Gastroesophageal sphincter (tissue), 4 donors: Measurements from ENCODE around the gene ZNF445. TPM values are rescaled to one million over a fixed set of nuclear protein-coding genes. Genes with fewer than 3 reads are reported as not detected.

ENCODE experiments used
- ATAC-seq: fragments of 150-250 bp; one replicate; pipeline ENCODE4 v1.9.1; 2016; ENCODE audit warnings: mild to moderate bottlenecking, moderate library complexity
- H3K27ac ChIP-seq, 4 donors: fragments of 200-600 bp; sonication (generic) in 3 of 4; 1 replicate in 3 of 4; 2 replicates in 1 of 4; pipeline ENCODE4 v1.5.1; 2016 to 2019
- H3K27me3 ChIP-seq: fragments of 200-600 bp; sonication (generic); one replicate; pipeline ENCODE4 v1.5.1; 2019
- H3K36me3 ChIP-seq, 2 donors: fragments of 200-600 bp; sonication (generic); one replicate each; pipeline ENCODE4 v1.5.1; 2019; ENCODE audit warnings: control low read depth in 1 of 2
- H3K4me1 ChIP-seq, 3 donors: fragments of 200-600 bp; sonication (generic); 1 replicate in 2 of 3; 2 replicates in 1 of 3; pipeline ENCODE4 v1.5.1; 2016 to 2019; ENCODE audit warnings: control low read depth in 2 of 3
- H3K4me3 ChIP-seq, 2 donors: fragments of 200-600 bp; sonication (generic); one replicate each; pipeline ENCODE4 v1.5.1; 2019; ENCODE audit warnings: mild to moderate bottlenecking in 1 of 2, moderate library complexity in 1 of 2
- H3K9me3 ChIP-seq, 3 donors: fragments of 200-600 bp; sonication (generic); one replicate each; pipeline ENCODE4 v1.5.1; 2017 to 2019; ENCODE audit warnings: control low read depth in 2 of 3
- EP300 ChIP-seq: sonication (generic); formaldehyde crosslinking; IDR thresholded peaks from one replicate; pipeline ENCODE4 v1.6.1; 2017; ENCODE audit warnings: antibody characterized with exemption, mild to moderate bottlenecking
- POLR2A ChIP-seq, 2 donors: fragments of 450-650 bp; IDR thresholded peaks; one replicate each; pipeline ENCODE4 v1.6.1; 2017; ENCODE audit warnings: antibody characterized with exemption in 2 of 2, mild to moderate bottlenecking in 2 of 2, moderate library complexity in 1 of 2
- POLR2AphosphoS5 ChIP-seq: sonication (generic); formaldehyde crosslinking; IDR thresholded peaks from one replicate; pipeline ENCODE4 v1.6.1; 2017; ENCODE audit warnings: antibody characterized with exemption
- WGBS, 2 donors: methylation state at CpG; one replicate each; pipeline ENCODE4 v1.1.5; 2018; ENCODE audit warnings: low coverage in 1 of 2; 5-methylcytosine and 5-hydroxymethylcytosine counted together
- total RNA-seq, 4 donors: library from RNA; depleted of rRNA; stranded (reverse); fragments of >200 nt; gene quantifications; one replicate each; pipeline ENCODE4 v1.1.0, GENCODE V29; 2016
- TF ChIP-seq, protein P1 (sequence below), 4 experiments: fragments of 200-600 bp in 2 of 4; fragments of 450-650 bp in 2 of 4; sonication (generic) in 1 of 4; IDR thresholded peaks; one replicate each; pipeline ENCODE4 v1.5.1; 2017 to 2019; ENCODE audit warnings: antibody characterized with exemption in 4 of 4, mild to moderate bottlenecking in 2 of 4, moderate library complexity in 2 of 4

Gene ZNF445
- total RNA-seq, 4 donors from 2014 or later, result 8.9 to 15.2 (median 12.6) TPM

GRCh38 chr3:44499149-44499898 lies 21.9 kb upstream of the ZNF445 start:
- Histone ChIP-seq H3K27ac (no peak overlapping the region), H3K4me3 (no peak overlapping the region), H3K27me3 (no peaks in the 10 kb centered on the region), H3K4me1 (no peaks in the 10 kb centered on the region), H3K36me3 (peaks cover 0 to 67% of the 10 kb centered on the region in 2 donors), H3K9me3 (peaks cover 0 to 35% (median 0%) of the 10 kb centered on the region in 3 donors)
- TF ChIP-seq POLR2A (IDR thresholded peaks at IDR 0.05) (no peak), POLR2AphosphoS5 (no peak), EP300 (no peak)
- TF ChIP-seq, protein P1, sequence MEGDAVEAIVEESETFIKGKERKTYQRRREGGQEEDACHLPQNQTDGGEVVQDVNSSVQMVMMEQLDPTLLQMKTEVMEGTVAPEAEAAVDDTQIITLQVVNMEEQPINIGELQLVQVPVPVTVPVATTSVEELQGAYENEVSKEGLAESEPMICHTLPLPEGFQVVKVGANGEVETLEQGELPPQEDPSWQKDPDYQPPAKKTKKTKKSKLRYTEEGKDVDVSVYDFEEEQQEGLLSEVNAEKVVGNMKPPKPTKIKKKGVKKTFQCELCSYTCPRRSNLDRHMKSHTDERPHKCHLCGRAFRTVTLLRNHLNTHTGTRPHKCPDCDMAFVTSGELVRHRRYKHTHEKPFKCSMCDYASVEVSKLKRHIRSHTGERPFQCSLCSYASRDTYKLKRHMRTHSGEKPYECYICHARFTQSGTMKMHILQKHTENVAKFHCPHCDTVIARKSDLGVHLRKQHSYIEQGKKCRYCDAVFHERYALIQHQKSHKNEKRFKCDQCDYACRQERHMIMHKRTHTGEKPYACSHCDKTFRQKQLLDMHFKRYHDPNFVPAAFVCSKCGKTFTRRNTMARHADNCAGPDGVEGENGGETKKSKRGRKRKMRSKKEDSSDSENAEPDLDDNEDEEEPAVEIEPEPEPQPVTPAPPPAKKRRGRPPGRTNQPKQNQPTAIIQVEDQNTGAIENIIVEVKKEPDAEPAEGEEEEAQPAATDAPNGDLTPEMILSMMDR (IDR thresholded peaks at IDR 0.05), result no peak
- 91 to 98% methylated on average over 8 of the region's 8 CpGs for WGBS, 2 donors
- ATAC-seq, result no peak

DNA sequence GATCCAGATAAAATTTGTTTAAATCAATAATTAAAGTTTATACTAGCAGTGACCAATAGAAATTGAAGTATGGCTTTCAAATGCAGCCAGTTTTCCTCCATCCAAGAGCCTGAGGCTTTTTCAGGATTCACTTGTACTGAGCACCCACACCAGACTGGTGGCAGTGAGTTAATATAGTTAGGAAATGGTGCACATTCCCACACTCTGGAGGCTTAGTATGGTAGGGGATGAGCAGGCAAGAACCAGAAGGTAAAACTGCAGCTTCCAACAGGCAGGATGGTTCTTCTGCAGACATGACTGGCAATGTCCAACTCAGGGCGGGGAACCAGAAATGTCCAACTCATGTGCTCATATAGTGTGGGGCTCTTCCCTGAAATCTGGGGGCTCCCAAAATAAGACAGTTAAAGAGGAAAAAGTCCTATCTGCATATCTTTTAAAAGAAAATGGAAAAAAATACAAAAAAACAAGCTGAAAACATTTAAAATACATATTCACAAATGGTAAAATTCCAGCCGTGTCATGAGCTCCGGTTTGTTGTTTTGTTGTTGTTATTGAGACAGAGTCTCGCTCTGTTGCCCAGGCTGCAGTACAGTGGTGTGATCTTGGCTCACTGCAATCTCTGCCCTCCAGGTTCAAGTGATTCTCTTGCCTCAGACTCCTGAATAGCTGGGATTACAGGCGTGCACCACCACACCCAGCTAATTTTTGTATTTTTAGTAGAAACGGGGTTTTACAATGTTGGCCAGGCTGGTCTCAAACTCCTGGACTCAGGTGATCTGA lies 18.4 kb upstream of the ZNF445 start:
- TF ChIP-seq, protein P1 (IDR thresholded peaks at IDR 0.05), result no peak
- no peak for ATAC-seq
- Histone ChIP-seq H3K4me1 (no peaks in the 10 kb centered on the region), H3K36me3 (peaks cover 0 to 64% of the 10 kb centered on the region in 2 donors), H3K27ac (no peak overlapping the region), H3K27me3 (no peaks in the 10 kb centered on the region), H3K4me3 (no peak overlapping the region), H3K9me3 (peaks cover 0 to 38% (median 0%) of the 10 kb centered on the region in 3 donors)
- WGBS, 2 donors, result 98 to 100% methylated on average over 4 to 6 of the region's 6 CpGs

DNA sequence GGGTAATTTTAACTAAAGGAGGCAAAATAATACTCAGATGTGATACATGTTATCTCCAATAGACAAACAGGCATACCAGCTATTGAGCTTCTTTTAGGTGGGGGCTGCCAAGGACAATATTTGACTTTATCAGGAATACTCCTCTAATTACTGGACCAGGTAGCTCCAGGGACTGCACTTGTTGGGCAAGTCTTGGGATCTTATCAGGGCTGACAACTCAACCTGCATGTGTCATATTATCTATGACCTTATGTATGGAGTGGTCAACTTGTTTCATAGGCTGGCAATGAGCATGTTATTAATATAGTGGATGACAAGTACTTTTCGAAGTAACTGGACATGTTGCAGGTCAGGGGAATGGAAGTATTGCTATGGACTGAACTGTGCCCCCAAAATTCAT lies 15.0 kb upstream of the ZNF445 start:
- H3K4me3 ChIP-seq, result no peak overlapping the region

GRCh38 chr3:44482721-44483120 lies 5.3 kb upstream of the ZNF445 start:
- Histone ChIP-seq H3K4me3 (no peak overlapping the region), H3K9me3 (no peaks in the 10 kb centered on the region), H3K4me1 (peaks cover 0 to 6% (median 0%) of the 10 kb centered on the region in 3 donors), H3K36me3 (no peaks in the 10 kb centered on the region), H3K27me3 (no peaks in the 10 kb centered on the region), H3K27ac (no peak overlapping the region)
- 18 to 44% methylated on average over 1 of the region's 1 CpG for WGBS, 2 donors
- TF ChIP-seq EP300, result no peak
- TF ChIP-seq POLR2A (IDR thresholded peaks at IDR 0.05), result no peak
- TF ChIP-seq, protein P1 (IDR thresholded peaks at IDR 0.05), result no peak
- TF ChIP-seq POLR2AphosphoS5, result no peak
- ATAC-seq, result no peak

More for the DNA sequence above, 15.0 kb upstream of the ZNF445 start:
- Histone ChIP-seq H3K4me1 (no peaks in the 10 kb centered on the region), H3K9me3 (peaks cover 0 to 13% (median 0%) of the 10 kb centered on the region in 3 donors), H3K36me3 (peaks cover 0 to 33% of the 10 kb centered on the region in 2 donors), H3K27me3 (no peaks in the 10 kb centered on the region), H3K27ac (no peak overlapping the region)
- ATAC-seq, result no peak
- 100% methylated on average over 1 of the region's 1 CpG; no CpG with 5 or more reads in 1 of the 2 donors for WGBS, 2 donors
- TF ChIP-seq POLR2A (IDR thresholded peaks at IDR 0.05) (no peak), POLR2AphosphoS5 (no peak), EP300 (no peak)
- TF ChIP-seq, protein P1 (IDR thresholded peaks at IDR 0.05), result no peak
